Measurements from ENCODE around the gene VSIG10L2. TPM values are rescaled to one million over a fixed set of nuclear protein-coding genes. Genes with fewer than 3 reads are reported as not detected.

VSIG10L2 gene
- total RNA-seq, 1 donor from 2014 or later = not detected

DNA sequence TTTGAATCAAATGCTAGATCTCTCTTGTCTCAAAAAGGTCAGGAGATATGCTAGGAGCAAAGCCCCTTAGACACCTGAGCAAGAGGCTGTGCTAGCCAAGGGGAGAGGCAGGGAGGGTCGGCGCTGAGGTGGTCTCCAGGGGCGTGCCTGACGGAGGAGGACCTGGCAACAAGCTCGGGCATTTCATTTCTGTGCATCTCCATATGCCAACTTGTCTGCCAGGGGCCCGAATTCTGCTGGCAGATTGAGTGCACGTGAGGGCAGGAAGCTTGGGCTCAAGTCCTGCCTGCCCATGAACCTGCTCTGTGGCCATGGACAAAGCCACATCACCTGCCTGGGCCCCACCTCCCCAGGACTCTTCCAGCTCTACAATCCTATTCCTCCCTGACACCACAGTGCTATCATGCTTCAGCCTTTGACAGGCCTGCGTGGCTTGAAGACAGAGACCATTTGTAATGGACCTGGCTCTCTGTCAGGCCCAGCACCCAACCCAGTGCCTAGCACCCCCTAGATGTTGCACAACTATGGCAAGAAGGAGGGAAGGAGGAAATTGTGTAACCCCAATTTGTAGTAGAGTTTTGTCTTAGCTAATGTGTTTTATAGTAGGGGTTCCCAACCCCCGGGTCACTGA, 16.3 kb upstream of the VSIG10L2 start:
- no peak for DNase-seq (ENCODE audit: low read depth in 2 of 2)

DNA sequence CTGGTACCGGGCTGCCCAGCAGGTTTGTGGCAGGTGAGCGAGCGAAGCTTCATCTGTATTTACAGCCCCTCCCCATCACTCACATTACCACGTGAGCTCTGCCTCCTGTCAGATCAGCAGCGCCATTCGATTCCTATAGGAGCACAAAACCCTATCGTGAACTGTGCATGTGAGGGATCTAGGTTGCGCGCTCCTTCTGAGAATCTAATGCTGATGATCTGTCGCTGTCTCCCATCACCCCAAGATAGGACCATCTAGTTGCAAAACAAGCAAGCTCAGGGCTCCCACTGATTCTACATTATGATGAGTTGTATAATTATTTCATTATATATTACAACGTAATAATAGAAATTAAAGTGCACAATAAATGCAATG, 15.8 kb upstream of the VSIG10L2 start:
- no peak for DNase-seq (ENCODE audit: low read depth in 2 of 2)

DNA sequence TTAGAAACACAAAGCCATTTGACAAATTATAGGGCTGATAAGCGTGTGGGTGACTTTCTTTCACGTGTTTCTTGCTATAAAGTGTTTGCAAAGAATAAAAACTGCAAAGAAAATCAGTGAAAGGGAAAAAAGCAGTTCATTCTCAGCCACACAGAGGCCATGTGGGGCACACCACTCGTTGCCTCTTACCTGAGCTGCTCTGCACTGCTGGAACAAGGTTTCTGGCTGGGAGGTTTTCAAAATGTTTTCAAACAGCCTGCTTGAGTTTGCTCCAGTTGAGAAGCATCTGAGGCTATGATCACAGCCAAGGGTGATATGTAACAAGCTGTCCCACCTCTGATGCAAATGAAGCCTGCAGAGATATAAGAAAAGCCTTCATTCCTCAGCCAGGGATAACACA, 14.7 kb upstream of the VSIG10L2 start:
- no peak for DNase-seq (ENCODE audit: low read depth in 2 of 2)

DNA sequence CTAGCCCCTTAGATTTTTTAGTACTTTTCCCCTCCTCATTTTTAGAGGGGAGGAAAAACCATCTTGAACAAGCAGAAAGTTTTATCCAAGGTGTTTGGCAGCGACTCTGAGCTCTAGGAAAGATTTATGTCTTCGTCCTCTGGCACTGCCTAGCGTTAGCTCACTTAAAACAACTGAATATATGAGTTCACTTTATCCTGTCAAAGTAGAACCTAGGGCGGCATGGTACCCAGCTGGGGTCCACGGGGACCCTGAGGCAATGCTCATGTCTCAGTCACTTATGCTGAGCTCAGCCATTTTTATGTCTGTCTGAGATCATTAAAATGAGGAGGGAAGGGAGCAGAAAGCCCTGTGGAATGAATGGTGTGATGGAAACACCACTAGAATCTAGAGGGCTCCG, 14.2 kb upstream of the VSIG10L2 start:
- DNase-seq (ENCODE audit: low read depth in 2 of 2) = no peak

DNA sequence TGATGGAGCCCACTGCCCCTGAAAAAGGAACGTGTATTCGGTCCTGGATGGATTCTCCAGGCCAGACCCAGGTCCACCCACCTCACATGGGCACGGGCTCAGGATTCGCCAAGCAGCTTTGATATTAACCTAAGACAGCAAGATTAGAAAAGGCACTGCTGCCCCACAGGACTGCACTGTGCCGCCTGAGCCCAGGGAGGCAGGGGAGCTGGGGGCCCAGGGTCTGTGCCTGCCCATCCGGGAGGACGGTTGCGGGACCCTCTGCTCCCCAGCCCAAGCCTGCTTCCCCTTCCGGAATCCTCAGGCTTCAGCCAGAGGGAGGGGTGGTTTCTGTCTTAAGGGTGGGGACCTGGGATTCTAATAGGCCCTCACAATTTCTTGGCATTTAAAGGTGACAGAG, 13.5 kb upstream of the VSIG10L2 start:
- no peak for DNase-seq (ENCODE audit: low read depth in 2 of 2)

DNA sequence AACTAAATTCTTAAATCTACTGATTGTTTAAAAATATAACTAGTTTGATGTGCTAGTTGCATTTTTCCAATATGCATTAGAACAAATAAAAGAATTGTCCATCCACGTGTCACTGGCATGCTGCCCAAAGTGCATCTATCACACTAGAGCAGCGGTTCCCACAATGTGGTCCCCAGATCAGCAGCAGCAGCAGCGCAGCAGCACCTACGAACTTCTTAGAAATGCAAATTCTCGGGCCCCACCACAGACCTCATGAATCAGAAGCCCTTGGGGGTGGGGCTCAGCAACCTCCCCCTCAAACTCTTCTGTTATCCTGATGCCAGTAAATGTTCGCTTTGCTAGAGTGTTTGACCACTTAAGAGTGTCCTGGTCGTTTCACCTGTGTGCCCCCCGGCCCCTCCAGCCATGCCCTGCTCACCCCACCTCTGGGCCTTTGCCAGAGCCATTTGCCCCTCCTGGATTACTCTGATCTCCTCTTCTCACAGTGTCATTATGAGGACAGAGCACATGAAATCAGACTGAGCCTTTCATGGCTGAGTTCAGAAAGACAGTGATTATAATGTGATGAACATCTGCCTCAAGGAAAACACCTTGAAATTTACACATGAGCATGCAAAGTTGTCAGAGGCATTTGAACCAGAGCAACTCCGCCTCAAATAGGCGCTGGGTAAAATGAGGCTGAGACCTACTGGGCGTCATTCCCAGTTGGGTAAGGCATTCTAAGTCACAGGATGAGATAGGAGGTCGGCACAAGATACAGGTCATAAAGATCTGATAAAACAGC, 12.6 kb upstream of the VSIG10L2 start:
- DNase-seq (ENCODE audit: low read depth in 2 of 2) = no peak

DNA sequence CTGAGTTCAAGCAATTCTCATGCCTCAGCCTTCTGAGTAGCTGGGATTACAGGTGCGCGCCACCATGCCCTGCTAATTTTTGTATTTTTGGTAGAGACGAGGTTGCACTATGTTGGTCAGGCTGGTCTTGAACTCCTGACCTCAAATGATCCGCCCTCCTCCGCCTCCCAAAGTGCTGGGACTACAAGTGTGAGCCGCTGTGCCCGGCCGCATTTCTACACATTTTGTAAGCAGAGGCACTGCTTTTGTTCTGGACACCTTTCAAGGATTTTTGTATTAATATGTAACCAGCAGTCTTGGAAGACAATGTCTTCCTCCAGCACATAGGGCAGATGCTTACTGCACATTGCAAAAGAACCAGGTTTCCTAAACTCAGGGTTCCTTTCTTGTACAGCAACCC, 11.4 kb upstream of the VSIG10L2 start:
- DNase-seq (ENCODE audit: low read depth in 2 of 2) = no peak

DNA sequence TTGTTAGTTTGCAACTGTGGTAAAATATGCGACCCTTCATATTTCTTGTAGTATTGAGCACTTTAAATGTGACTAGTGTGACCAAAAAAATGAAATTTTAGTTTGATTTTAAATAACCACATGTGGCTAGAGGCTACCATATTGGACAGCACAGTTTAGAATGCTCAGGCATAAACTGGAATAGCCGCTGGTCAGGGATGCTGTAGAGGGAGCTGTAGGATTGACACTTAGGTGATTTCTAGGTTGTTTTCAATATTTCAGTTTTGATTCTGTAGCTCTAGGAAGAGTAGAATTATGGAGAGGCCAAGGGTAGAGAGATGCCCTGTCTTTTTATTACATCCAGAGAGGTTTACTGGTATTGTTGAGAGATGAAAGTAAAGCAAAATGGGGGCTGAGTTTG, 10.8 kb upstream of the VSIG10L2 start:
- DNase-seq (ENCODE audit: low read depth in 2 of 2) = no peak

DNA sequence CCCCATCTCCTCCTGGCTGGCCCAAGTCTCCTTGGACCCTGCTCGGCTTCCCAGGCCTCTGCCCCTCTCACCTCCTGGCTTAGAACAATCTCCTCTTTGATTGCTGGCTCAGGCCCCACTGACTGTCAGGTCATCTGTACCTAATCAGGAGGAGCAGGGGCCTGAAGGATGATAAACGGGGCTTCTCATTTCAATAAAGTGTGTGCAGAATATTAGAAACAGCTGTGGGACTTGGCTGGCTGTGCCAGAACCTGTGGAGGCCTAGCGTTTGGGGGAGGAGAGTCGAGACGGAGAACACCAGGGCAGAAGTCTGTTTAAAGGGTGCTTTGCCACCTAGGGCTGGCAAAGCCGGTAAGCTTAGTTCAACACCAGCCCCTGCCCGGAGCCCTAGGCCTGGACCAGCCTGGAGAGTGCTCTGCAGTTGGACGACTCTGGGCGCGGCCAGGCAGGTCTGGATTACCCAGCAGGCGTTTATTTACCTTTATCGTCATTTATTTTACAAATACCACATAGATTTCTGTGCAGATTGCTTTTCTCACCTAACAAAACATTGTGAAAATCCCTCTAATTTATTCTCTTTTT, 10.1 kb upstream of the VSIG10L2 start:
- no peak for DNase-seq (ENCODE audit: low read depth in 2 of 2)

DNA sequence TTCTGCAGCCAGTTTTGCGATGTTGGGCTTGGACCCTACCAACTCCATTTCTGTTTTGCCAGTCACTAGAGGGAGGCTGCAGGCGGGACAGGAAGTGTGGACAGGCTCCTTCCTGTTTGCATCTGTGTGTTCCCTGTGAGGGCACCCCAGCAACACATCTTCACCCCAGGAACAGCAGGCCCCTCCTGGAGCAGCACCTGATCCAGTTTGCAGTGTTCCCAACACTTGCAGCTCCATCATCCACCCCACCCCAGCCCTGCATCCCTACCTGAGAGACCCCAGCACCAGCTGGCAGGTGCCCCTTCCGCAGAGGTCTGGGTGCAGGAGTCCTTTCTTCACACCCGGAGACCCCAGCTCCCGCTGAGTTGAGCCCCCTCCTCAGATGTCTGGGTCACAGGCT, 7.4 kb upstream of the VSIG10L2 start:
- no peak for DNase-seq (ENCODE audit: low read depth in 2 of 2)

DNA sequence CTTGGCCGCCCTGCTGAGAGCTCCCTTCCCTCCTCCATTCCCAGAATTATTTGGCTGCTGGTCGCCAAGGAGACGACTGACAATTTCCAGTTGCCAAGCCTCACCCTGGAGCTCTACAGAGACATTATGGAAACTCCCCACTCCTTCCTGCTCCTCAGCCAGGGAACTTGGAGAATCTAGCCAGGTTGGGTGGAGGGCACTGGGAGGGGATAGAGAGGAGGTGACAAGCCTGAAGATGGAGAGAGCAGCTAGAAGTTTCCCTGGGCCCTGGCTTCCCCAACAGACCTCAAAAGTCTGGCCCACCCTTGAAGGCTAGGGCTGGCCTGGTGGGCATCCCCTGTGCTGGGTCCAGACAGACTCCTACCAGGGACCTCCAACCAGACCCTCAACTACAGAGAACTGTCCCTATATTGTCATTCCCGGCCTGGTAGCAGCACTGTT, 6.7 kb upstream of the VSIG10L2 start:
- DNase-seq (ENCODE audit: low read depth in 2 of 2) = no peak

DNA sequence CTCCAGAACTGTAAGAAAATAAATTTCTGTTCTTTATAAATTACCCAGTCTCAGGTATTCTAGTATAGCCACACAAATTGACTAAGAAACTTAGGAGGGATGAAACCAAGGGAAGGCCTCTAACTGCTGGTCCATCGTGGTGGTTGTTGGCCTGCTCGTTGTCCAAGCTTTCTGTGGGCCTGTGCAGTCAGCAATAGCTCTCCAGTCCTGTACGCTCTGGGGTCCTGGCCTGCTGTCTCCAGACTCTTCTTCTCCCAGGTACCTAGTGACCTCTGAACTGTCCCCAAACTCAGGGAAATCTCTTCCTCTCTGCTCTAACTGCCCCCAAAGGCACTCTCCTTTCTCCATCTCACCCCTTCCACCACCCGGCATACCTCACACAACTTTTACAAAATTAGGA, 5.7 kb upstream of the VSIG10L2 start:
- DNase-seq (ENCODE audit: low read depth in 2 of 2) = no peak

DNA sequence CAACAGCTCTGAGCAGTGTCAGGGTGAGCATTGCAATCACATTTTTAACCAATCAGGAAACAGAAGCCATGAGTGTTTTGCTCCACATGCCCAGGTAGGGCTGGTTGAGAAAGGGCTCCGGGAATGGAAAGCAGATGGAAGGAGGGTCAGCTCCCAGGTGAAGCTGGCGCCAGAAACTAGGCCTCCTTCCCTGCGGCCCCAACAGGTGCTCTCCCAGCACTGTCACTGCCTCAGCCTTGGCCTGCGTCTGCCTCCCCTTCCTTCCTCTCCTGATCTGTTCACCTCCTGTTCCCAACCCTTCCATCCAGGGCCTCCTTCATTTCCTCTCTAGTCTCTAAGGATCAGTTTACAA, 4.6 kb upstream of the VSIG10L2 start:
- DNase-seq (ENCODE audit: low read depth in 2 of 2) = no peak

DNA sequence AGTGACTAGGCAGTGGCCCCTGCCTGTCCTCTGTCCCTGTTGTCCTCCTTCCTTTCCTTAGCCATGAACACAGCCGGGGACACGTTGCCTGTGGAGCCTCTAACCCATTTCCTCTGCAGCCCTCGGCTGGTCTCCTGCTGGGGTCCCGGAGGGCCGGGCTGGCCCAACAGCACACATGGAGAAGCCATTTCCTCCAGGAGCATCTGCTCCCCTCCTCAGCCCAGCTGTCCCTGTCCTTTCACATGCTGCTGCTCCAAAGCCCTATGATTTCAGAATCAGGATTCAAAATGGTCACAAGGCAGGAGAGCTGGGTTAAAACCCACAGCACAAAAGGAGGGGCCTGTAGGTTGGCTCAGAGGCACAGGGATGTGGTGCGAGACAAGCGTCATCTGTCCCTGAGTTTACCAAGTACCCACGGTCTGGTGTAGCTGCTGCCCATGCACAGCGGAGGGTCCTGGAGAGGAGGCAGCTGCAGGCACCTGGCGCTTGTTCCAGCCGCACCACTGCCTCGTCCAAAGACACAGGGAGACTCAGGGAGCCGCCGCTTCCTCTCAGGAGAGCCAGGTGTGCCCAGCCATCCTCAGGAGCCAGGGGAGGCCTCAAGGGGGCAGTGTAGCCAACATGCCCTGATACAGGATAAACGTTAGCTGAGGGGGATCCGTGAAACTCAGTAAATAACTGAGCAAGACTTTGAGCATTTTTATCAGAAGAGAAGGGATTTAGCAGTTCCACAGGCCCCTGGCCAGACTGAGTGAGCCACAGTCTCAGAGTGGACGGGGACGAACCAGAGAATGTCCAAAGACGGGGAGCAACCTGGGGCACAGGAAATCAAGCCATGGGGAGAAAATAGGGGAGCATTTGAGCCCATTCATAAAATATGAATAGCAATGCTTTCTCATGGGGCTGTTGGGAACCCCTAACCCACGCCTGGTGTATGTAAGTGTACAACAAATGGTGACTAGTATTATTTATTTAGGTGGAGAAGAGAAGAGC, 3.9 kb upstream of the VSIG10L2 start:
- DNase-seq (ENCODE audit: low read depth in 2 of 2) = peak; percentile 5 to 52

DNA sequence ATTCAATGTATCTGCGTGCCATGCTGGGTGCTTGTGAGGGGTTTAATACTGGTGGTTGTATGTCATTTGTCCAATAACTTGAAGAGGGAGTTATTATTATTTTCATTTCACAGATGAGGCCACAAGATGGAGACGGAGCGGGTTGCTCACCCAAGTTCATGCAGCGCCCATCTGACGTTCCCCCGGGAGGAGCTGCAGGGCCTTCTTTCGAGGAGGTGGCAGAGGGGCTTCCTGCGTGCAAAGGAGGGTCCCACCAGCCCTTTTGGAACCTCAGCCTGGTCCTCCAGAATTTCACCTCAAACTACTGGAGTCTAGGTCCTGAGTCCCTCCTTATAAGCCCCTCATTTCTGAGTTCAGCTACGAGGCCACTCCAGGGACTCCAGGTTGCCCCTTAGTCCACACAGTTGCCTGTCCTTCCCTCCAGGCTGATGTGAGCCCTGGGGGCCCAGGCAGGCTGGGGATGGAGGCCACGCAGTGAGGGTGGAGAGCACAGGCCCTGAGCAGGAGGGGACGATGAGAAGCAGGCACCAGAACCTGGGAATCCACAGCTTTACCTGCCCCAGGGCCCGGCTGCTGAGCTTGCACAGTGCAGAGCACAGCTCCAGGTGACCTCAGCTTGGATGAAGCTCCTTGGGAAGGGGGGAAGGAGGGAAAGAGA, 2.9 kb upstream of the VSIG10L2 start:
- no peak for DNase-seq (ENCODE audit: low read depth in 2 of 2)

DNA sequence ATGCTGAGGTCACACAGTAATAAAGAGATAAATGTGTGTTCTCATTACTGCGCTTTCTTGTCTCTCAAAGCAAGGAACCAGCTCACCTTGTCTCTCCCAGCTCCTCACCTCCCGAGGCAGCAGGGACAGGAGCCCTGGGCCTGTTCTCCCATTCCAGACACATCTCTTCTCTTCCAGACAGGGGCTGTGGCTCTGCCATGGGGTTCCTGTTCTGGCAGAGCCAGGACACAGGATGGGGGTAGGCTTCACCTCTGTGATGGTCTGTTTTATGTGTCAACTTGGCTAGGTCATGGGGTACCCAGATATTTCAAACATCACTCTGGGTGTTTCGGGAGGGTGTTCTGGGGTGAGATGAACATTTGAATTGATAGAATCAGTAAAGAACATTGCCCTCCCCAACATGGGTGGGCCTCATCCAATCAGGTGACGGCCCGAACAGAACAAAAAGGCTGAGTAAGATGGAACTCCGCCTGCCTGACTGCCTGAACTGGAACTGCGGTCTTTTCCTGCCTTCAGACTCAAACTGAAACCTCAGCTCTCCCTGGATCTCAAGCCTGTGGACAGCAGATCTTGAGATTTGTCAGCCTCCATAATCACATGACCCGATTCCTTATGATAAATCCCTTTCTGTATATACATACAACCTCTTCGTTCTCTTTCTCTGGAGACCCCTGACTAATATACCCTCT, 2.0 kb upstream of the VSIG10L2 start:
- DNase-seq (ENCODE audit: low read depth in 2 of 2) = no peak

DNA sequence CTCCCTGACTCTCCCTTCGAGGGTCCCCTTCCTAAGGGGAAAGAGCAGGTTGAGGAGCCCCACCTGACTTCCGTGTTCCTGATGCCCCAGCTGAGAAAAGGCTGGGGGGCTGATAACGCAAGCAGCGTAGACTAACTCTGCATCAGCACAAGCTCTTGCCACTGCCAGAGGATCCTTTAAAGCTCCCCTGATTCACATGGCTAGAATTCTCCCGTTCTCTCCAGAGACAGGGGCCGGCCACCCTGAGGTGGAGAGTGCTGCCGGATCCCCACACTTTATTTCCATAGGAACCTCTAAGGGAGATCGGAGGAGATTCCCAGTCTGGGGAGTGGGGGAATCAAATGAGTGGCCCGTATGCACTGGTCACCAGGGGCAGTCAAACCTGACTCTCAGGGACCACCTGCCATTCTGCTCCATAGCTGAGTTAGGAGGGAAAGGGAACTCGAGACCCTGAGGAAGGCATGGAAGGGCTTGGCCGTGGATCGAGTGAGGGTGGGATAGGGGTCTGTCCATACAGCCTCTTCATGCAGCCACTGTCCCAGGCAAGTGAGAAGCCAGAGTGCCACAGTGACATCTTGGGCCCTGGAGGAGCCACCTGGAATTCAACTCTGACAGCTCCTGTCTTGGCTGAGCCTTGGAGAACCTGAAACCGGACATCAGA, 1.4 kb upstream of the VSIG10L2 start:
- DNase-seq (ENCODE audit: low read depth in 2 of 2) = no peak

DNA sequence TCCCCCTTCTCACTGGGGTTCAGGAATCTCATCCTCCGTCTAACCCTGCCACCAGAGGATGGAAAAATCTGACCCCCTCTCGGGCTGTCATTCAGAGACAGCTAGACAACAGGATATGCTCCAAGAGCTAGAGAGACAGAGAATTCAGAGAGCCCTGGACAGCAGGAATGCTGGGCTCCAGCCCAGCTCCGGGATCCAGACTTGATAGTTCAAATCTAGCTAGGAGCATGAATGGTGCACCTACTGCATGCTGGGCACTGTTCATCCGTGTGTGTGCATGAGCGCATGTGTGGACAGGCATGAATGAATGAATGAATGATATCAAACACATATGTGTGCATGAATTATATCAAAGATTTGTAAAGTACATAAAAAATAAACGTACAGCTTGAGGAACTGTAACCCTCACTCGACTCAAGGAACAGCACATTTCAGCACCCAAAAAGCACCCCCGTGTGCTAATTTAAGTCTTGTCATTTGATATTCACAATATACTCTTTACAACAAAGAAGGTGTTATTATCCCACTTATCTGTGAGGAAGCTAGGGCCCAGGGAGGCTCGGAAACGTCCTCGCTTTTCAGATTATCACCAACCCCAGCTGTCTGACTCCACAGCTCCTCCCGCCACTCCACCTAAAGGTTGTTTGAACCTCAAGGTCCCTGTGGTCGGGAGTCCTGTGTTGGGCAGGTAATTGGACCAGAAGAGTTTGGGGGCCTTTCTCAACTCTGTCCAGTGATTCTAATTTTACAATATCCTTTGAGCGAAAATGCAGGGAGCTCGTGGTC, 640 bp upstream of the VSIG10L2 start:
- no peak for DNase-seq (ENCODE audit: low read depth in 2 of 2)

DNA sequence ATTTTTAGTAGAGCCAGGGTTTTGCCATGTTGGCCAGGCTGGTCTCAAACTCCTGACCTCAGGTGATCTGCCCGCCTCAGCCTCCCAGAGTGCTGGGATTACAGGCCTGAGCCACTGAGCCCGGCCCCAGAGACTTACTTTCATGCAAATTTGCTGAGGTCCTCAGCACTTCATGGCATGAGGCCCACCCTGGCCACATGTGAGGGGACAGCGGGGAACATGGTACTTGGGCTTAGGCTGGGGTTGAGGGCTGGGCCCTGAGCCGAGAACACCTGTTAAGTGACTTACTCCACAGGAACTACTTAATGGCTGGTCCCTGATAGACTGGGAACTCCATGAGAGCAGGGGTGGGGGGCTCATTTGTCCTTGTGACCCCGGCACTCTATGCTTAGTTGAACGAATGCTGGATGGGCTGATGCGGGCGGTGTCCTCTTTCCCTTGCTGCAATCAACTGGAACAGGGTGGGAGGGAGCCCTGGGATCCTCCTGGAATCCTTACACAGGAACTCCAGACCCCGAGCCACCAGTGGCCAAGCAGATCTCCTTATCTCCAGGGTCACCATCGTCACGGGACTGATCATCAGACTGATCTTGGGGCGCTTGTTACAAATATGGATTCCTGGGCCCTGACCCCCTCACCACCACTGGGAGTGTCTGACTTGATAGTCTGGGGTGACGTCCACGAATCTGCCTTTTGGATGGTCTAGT, 1.0 kb downstream of the VSIG10L2 start:
- DNase-seq (ENCODE audit: low read depth in 2 of 2) = no peak

Data from dermis microvascular lymphatic vessel endothelial cell (primary cell).